IPS DF 19.7 (cell line): ENCODE results near the gene NDUFA7.
"Not testable (repeated sequence)": the region's sequence is repeated elsewhere in the genome, so short reads cannot be mapped to it uniquely, and the experiment has no call there.

ENCODE experiments used
- DNase-seq: peaks from one replicate; pipeline ENCODE4 v3.0.0-alpha.2; 2013; ENCODE audit warnings: low read depth, low spot score

The NDUFA7 gene

GRCh38 chr19:8342316-8342683, 21.1 kb upstream of the NDUFA7 start:
- DNase-seq = no peak

- not testable (repeated sequence) for DNase-seq
These were observed 20.3 kb upstream of the NDUFA7 start for GRCh38 chr19:8341504-8341903.

DNA sequence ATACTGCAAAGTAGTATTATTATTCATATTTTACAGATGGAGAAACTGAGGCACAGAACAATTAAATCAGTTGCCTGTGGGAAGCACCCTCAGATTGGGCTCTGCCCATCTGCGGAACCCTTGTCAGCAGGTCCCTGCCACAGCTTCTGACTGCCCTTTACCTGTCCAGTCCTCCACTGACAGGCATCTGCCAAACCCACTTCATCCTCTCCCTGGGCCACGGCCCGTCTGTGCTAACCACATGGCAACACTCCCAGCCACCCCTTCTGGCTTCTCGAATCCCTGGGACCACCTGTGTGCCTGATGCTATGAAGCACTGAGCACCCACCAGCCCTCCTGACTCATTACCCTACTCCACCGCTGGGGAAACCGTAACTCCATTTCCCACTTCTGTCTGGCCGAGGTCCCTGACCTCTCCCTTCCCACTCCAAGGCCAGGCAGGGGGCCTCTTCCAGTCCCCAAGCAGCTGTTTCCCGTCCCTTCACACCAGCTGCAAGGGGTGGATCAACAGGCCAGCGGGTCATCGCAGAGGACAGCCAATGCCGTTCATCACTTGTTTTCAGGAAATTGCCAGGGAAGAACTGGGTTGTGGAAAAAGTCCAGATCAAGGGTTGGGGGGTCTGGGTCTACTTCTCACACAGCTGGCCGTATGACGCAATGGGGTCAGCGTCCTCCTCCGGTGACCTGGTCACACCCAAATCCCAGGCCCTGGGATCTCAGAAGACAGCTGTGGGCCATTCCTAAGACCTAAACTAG, 19.3 kb upstream of the NDUFA7 start:
- no peak for DNase-seq

DNA sequence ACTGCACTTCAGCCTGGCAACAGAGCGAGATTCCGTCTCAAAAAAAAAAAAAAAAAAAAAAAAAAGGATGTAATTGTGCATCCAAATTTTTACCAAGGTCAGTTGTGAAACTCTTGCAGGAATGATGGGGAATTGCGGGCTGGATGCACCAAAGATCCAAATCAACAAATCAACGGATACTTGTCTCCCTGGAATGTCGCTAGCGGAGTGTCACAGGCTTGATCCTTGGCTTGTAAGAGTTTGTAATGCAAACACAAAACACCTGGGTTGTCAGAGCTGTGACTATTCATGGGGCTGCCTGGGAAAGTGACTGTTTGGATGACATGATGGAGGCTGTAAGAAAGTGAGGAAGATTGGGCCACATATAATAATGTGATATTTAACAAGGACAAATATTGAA, 17.7 kb upstream of the NDUFA7 start:
- DNase-seq = no peak

DNA sequence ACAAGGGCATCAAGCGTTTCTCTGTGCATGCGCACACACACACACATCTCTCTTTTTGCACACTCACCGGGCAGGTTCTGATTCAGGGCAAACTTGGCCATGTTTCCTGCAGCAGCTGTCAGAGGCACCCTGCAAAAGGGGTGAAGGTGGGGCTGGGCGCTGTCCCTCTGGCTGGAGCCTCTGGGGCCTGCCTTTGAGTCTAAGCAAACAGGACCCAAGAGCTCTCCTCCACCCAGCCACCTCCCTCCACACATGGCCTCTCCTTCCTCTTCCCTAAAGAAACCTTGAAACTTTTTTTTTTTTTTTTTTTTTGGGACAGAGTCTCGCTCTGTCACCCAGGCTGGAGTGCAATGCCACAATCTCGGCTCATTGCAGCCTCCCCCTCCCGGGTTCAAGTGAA, 16.6 kb upstream of the NDUFA7 start:
- no peak for DNase-seq

DNA sequence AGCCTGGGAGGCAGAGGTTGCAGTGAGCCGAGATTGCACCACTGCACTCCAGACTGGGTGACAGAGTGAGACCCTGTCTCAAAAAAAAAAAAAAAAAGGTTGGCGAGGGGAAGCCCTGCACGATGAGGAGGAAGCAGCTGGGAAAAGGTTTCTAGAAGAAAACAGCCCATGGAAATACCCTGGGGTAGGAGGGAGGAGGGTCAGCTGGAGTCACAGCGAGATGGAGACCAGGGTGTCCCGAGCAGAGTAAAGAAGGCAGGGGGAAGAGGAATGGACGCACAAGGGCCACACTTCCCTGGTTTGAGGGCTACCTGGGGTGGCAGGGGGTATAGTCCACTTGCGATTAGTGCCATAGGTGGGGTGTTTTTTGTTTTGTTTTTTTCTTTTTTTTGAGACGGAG, 15.5 kb upstream of the NDUFA7 start:
- DNase-seq = no peak

GRCh38 chr19:8336072-8336569, 14.9 kb upstream of the NDUFA7 start:
- no peak for DNase-seq

GRCh38 chr19:8335343-8336071, 14.3 kb upstream of the NDUFA7 start:
- DNase-seq = no peak

GRCh38 chr19:8334458-8335342, 13.5 kb upstream of the NDUFA7 start:
- DNase-seq = no peak

DNA sequence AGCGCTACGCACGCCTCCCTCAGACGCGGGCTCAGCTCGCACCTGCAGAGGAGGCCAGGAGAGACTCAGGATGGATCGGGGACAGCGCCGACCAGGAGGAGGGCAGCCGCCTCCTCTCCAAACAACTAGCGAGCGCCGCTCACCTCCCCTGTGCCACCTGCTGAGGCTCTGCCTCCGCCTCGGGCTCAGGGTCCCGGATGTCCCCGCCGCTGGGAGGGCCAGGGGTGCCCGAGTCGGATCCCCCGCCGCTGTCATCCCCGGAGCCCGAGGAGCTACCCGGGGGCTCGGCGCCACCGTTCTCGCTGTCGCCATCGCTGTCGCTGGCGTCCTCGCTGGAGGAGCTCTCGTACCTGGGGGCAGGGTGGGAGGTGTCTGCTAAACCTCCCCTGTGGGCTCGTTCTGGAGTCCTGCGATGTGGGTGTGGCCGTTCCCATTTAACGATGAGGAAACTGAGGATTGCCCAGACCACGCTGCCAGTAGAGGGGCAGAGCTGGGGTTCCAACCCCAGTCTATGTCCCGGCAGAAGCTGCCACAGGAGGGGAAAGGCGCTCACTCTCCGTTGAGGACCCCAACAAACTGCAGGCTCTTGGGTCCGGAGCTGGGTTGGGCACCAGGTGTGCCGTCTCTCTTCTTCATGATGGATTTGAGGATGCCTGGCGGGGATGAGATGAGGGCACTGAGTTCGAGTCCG, 12.7 kb upstream of the NDUFA7 start:
- DNase-seq = no peak

GRCh38 chr19:8332976-8333766, 12.0 kb upstream of the NDUFA7 start:
- no peak for DNase-seq

DNA sequence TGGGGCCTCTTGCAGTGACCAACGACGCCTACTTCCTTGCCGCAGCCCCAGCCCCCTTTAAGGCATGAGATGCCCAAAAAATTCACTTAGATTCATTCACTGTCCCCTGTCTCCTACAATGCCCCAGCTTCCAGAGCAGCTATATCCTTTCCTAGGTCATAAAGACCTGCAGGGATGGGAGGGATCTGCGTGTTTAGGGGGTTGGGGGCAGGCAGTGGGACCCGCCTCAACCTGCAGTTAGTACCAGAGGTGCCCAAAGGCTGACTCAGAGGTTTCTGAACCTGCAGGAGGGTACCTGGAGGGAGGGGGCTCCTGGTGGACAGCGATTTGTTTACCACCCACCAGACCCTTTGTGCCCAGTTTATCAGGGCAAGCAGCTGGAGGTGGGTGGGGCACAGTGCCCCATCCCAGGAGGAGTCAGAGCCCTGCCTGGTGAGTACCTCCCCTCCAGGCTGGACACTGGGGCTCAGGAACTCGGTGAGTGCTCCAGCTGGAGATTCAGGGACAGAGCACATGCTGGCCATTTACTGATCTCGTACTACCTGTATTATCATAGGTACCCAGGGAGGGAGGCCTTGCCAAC, 10.2 kb upstream of the NDUFA7 start:
- DNase-seq = no peak

GRCh38 chr19:8329996-8330395, 8.8 kb upstream of the NDUFA7 start:
- DNase-seq = no peak

DNA sequence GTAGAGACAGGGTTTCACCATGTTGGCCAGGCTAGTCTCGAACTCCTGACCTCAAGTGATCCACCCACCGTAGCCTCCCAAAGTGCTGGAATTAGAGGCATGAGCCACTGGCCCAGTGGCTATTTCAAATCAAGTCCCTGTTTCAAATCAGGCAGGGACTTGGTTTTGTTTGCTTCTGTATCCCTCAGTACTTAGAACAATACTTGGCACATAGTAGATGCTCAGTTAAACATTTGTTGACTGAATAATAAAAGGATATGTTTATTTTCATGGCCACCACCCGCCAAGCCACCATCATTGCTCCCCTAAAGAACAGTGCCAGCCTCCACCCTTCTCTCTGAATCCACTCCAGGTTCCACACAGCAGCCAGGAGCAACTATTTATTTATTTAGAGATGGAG, 4.3 kb upstream of the NDUFA7 start:
- no peak for DNase-seq

DNA sequence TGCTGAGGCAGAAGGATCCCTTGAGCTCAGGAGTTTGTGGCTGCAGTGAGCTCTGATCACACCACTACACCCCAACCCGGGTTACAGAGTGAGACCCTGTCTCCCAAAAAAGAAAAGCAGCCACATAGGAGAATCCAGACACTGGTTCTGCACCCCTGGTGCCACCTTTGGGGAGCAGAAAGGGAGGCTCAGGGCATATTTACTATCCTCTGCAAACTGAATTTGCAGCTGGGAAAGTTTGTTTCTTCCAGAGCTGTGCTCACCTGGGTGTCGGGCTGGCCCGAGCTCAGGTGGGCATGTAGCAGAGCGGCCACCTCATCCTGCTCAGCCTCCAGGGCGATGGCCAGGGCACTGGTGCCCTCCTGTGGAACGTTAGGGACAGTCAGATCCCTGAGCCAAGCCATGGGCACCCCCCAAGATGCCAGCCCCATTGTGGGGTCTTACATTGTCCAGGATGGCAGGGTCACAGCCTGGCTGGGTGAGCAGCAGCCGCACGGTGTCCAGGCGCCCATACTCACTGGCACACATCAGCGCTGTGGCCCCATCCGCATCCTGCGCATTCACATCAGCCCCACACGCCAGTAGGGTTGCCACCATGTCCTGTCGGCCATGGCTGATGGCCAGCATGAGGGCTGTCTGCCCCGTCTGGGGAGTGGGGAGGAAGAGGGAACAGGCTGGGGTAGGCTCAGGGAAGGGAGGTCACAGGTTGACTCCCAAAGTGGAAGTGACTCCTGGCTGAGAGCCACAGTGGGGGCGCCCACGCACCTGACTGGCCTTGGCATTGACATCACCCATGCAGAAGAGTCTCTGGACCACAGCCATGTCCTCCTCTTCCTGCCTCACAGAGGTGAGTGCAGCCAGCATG, 3.2 kb upstream of the NDUFA7 start:
- DNase-seq = no peak

DNA sequence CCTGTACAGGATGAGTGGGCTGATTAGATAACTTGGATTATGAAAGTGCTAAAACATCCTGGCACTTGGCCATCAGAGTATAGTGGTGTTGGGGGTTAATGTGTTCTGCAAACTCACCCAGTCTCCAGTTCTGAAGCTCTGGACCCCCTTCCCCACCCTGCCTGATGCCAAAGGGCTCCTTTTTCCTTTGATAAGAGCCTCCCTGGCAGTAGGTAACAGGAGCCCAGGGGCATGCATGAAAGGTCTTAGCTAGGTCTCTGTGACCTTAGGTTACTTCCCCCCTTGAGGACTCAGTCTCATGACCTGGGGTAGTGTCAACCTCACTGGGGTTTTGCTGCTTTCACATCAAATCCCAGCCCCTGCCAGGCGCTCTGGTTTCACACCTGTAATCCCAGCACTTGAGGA, 2.6 kb upstream of the NDUFA7 start:
- DNase-seq = no peak

DNA sequence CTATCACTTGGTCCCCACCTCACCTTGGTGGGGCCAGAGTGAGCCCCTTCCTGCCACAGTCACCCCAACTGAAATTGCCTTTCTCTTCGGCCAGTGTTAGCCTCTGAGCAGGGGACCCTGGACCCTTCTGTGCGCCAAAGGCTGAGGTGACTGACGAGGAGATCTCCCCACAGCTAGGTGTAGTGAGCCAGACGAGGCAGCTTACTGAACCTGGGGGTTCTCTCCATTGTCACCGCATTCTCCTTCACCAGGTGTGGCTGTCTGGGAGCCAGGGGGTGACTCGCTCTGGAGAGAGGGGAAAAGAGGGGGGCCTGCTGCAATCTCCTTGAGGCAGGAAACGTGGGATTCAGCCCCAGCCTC, 1.4 kb upstream of the NDUFA7 start:
- DNase-seq = no peak

DNA sequence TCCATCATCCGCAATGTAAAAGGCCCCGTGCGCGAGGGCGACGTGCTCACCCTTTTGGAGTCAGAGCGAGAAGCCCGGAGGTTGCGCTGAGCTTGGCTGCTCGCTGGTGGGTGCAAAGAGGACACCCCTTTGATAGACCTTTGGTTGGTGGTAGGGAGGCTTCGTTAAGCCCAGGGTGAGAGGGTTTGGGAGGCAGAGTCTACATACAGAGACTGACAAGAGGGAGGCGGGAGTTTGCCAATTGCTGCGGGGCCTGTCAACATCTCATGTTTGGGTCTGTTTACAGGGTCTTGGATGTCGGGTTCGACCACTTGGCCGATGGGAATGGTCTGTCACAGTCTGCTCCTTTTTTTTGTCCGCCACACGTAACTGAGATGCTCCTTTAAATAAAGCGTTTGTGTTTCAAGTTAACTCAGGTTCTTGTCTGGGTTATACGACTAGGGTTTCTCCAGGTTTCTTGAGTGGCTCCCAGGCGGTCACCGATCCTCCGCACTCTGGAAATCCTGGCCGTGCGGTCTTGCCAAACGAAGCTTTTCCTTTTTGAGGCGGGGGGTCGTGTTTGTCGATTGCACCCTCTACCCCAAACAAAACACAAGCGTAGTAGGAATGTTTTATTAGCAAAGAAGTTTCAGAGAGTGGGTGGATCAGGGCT, 937 bp upstream of the NDUFA7 start:
- DNase-seq = no peak

GRCh38 chr19:8320564-8321066, 560 bp downstream of the NDUFA7 start:
- no peak for DNase-seq
